ENCODE results near the gene PCDHGC5.

The PCDHGC5 gene

GRCh38 chr5:141491323-141492167, 2.7 kb downstream of the PCDHGC5 start:
- peak; percentile 45 for DNase-seq

- peak; percentile 65 for DNase-seq
These were observed 3.4 kb downstream of the PCDHGC5 start for GRCh38 chr5:141492168-141492885.

GRCh38 chr5:141493500-141494422, 4.9 kb downstream of the PCDHGC5 start:
- peak; percentile 59 for DNase-seq

GRCh38 chr5:141494761-141495452, 6.0 kb downstream of the PCDHGC5 start:
- DNase-seq, result peak; percentile 77

- DNase-seq, result peak; percentile 35
These were observed 6.6 kb downstream of the PCDHGC5 start for GRCh38 chr5:141495453-141495811.

GRCh38 chr5:141496038-141496437, 7.2 kb downstream of the PCDHGC5 start:
- DNase-seq, result peak; percentile 84

- peak; percentile 54 for DNase-seq
These were observed 12.9 kb downstream of the PCDHGC5 start for GRCh38 chr5:141501761-141502160.

GRCh38 chr5:141503681-141504080, 14.8 kb downstream of the PCDHGC5 start:
- no peak for DNase-seq

- no peak for DNase-seq
These were observed 15.3 kb downstream of the PCDHGC5 start for GRCh38 chr5:141504216-141504615.

GRCh38 chr5:141506381-141507155, 17.7 kb downstream of the PCDHGC5 start:
- DNase-seq, result no peak

GRCh38 chr5:141507387-141508091, 18.7 kb downstream of the PCDHGC5 start:
- peak; percentile 67 for DNase-seq

GRCh38 chr5:141508440-141508797, 19.5 kb downstream of the PCDHGC5 start:
- no peak for DNase-seq

GRCh38 chr5:141508798-141509611, 20.1 kb downstream of the PCDHGC5 start:
- peak; percentile 93 for DNase-seq

- DNase-seq, result no peak
These were observed 21.3 kb downstream of the PCDHGC5 start for GRCh38 chr5:141510160-141510559.

GRCh38 chr5:141510850-141511601, 22.1 kb downstream of the PCDHGC5 start:
- no peak for DNase-seq

GRCh38 chr5:141511771-141512325, 23.0 kb downstream of the PCDHGC5 start:
- DNase-seq, result peak; percentile 9

GRCh38 chr5:141512390-141512910, 23.6 kb downstream of the PCDHGC5 start:
- peak; percentile 93 for DNase-seq

- peak; percentile 95 for DNase-seq
These were observed 24.2 kb downstream of the PCDHGC5 start for GRCh38 chr5:141512911-141513626.
